ENCODE measurements around the gene LRRC66. TPM values are rescaled to one million over a fixed set of nuclear protein-coding genes. Genes with fewer than 3 reads are reported as not detected.

The LRRC66 gene
- total RNA-seq, 4 donors from 2014 or later: 0.16 to 1.3 (median 0.34) TPM; not detected in 1

DNA sequence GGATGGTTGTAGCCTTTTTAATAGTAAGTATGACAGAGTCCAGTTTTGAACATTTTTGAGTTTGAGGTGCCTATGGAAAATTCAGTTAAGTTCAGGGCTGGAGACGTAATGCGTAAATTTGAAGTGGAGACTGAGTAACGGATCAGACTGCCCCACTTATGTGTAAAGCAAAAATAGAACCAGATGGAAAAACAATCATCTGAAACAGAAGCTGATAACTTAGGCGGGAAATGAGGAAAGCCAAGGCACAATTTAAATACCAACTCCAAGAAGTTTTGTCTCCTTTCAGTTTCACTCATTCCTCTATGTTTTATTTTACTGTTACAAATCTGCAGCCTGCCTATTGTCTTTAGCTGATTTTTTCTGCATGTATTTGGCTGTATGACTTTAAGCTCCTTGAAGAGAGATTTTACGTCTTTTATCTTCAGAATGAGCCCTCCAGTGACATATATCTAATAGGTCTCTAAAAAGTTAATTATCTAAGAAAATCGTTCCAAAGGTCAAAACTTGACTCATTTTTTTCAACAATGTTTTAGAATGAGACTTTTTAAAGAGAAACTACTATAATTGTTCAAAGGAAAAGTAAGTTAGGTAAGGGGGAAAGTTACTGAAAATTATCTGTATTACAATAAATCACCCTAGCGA is 16.8 kb upstream of the LRRC66 start:
- TF ChIP-seq, protein P1, sequence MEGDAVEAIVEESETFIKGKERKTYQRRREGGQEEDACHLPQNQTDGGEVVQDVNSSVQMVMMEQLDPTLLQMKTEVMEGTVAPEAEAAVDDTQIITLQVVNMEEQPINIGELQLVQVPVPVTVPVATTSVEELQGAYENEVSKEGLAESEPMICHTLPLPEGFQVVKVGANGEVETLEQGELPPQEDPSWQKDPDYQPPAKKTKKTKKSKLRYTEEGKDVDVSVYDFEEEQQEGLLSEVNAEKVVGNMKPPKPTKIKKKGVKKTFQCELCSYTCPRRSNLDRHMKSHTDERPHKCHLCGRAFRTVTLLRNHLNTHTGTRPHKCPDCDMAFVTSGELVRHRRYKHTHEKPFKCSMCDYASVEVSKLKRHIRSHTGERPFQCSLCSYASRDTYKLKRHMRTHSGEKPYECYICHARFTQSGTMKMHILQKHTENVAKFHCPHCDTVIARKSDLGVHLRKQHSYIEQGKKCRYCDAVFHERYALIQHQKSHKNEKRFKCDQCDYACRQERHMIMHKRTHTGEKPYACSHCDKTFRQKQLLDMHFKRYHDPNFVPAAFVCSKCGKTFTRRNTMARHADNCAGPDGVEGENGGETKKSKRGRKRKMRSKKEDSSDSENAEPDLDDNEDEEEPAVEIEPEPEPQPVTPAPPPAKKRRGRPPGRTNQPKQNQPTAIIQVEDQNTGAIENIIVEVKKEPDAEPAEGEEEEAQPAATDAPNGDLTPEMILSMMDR (IDR thresholded peaks at IDR 0.05; ENCODE audit: low read depth): no peak

DNA sequence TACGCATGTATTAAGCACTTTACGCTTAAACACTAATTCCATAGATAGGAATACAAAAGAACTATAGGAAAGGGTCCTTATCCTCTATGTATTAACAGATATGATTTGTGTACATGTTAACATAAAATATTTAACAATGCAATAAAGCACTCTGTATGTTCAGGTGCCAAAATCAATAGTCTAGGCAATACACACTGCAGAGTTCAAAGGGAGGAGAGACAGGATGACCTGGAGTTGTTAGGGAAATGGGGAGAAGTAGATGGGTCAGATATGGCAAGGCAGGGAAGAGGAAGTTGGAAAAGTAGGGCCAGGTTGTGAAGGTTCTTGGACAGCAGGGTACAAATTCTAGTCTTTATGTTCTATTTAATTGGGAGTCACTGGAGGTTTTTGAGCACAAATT is 15.0 kb upstream of the LRRC66 start:
- TF ChIP-seq, protein P1 (IDR thresholded peaks at IDR 0.05; ENCODE audit: low read depth): no peak

DNA sequence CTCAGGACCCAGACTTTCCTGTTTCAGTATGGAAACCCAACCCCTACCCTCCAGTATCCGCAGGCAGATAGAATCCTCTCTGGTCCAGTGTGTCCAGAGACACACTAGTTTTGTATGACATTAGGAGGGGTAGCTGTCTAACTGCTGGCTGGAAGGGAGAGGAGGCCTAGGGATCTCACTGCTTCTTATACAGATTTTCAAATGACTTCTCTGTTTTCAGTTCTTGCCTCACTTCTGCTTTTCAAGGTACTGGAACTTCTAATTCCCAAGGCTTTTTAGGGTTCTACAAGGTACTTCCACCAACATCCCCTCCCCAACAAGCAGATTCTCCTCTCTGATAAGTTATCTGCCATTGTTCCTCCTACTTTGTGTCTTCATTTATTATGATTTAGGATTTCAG is 11.8 kb upstream of the LRRC66 start:
- TF ChIP-seq, protein P1 (IDR thresholded peaks at IDR 0.05; ENCODE audit: low read depth): no peak

DNA sequence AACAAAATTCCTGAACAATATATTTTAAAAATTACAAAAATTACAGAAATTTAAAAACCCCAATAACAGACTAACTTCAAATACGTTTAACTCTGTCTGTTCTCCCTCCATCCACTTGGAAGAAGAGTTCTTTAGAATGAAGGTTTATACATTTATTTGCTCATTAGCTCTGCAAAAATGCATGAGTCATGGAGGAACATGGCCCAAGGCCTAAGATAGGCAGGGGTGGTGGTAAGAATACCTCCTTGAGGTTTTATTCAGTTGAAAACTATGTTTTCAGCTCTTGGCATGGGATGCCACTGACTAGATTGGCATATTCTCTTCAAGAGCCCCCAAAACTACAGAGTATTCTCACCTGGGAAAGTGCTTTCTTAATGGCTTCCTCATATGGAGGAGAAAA is 8.8 kb upstream of the LRRC66 start:
- TF ChIP-seq, protein P1 (IDR thresholded peaks at IDR 0.05; ENCODE audit: low read depth): no peak

DNA sequence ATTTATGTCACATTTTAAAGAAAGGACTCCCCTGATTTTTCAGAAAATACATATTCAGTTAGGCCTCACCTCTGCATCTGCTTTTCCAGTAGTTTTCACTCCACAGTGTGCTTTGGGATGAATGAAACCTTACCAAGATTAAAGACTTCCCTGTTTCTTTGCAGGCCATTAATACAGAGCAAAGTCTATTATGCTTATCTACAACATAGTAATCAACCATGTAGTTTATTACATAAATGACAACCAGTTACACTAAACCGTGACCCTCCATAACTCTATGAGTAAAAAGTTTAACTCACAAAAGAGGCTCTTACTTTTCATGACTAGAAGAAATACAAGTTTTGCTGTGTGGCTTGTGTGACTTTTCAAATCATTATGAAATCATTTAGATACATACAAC is 2.3 kb downstream of the LRRC66 start:
- TF ChIP-seq, protein P1 (IDR thresholded peaks at IDR 0.05; ENCODE audit: low read depth): no peak

DNA sequence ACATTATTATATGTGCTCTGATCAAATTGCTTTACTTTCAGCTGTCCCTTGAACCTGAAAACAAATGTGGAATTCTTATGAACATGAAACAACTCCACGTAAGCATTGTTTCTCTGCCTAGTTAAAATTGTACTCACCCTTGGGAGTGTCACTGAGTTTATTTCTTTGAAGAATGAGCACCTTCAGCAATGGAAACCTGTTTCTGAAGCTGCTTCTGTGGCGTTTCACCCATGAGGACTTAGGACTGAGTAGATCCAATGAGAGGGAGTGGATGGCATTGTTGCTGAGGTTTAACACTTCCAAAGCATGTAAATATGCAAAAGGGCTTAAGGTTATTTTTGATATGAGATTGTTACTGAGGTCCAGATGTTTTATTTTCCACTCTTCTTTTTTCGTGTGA is 3.2 kb downstream of the LRRC66 start:
- TF ChIP-seq, protein P1 (IDR thresholded peaks at IDR 0.05; ENCODE audit: low read depth): no peak

DNA sequence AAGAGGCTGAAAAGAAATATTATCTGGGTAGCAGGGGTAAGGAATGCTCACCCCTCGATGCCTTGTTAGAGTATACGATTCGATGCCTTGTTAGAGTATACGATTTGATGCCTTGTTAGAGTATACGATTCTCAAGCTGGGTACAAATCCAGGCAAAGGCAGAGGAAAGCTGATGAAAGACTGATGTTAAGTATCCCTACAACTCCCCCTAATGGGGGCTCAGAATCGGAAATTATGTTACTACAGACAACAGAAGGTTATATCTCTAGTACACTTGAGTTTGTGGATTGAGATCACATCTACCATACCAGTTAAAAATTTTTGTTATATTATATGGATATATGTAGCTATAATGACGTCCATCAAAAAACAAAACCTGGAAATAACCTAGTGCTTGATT is 4.8 kb downstream of the LRRC66 start:
- TF ChIP-seq, protein P1 (IDR thresholded peaks at IDR 0.05; ENCODE audit: low read depth): no peak

All from subcutaneous adipose tissue (tissue), 4 donors.